COR-L47 (cell line): Measurements from ENCODE around the gene BCKDK.
A peak's percentile ranks its signal among the peaks of the same experiment; 100 is the strongest.
"Not testable (repeated sequence)": the region's sequence is repeated elsewhere in the genome, so short reads cannot be mapped to it uniquely, and the experiment has no call there.

Experiments used
- DNase-seq: peaks from one replicate; lab custom pipeline; 2025; lab: John Stamatoyannopoulos, UW

The BCKDK gene

GRCh38 chr16:31127182-31127581 lies 19.0 kb downstream of the BCKDK start:
- no peak for DNase-seq

- no peak for DNase-seq
Observed at GRCh38 chr16:31128711-31129567, 20.8 kb downstream of the BCKDK start.

- no peak for DNase-seq
Observed at GRCh38 chr16:31129568-31130335, 21.6 kb downstream of the BCKDK start.

GRCh38 chr16:31130336-31130891 lies 22.2 kb downstream of the BCKDK start:
- DNase-seq = no peak

GRCh38 chr16:31130899-31131298 lies 22.7 kb downstream of the BCKDK start:
- no peak for DNase-seq

GRCh38 chr16:31131416-31131815 lies 23.2 kb downstream of the BCKDK start:
- DNase-seq = no peak

GRCh38 chr16:31131841-31132271 lies 23.7 kb downstream of the BCKDK start:
- DNase-seq = no peak

- DNase-seq = no peak
Observed at GRCh38 chr16:31132303-31132979, 24.3 kb downstream of the BCKDK start.

- DNase-seq = no peak
Observed at GRCh38 chr16:31133046-31133501, 24.9 kb downstream of the BCKDK start.

- DNase-seq = peak; percentile 19
Observed at GRCh38 chr16:31134091-31134571, 25.9 kb downstream of the BCKDK start.

GRCh38 chr16:31134625-31135534 lies 26.7 kb downstream of the BCKDK start:
- peak; percentile 36 for DNase-seq

GRCh38 chr16:31135535-31136286 lies 27.5 kb downstream of the BCKDK start, which contains the start of gene PRSS8:
Gene PRSS8 (minus strand): TSS chr16:31135727. CDS start chr16:31135498, 229 bp downstream.
- DNase-seq = no peak

- no peak for DNase-seq
Observed at GRCh38 chr16:31136287-31136662, 28.1 kb downstream of the BCKDK start.

GRCh38 chr16:31136822-31137499 lies 28.8 kb downstream of the BCKDK start:
- not testable (repeated sequence) for DNase-seq

- DNase-seq = no peak
Observed at GRCh38 chr16:31138621-31139578, 30.7 kb downstream of the BCKDK start.

GRCh38 chr16:31141071-31141469 lies 32.9 kb downstream of the BCKDK start:
- not testable (repeated sequence) for DNase-seq

GRCh38 chr16:31141489-31142108 lies 33.4 kb downstream of the BCKDK start:
- DNase-seq = no peak
